Peyer's patch (tissue), 4 donors: ENCODE measurements around the gene LRRK1.

ENCODE experiments used
- CTCF ChIP-seq, 6 experiments: fragments of 450-650 bp in 4 of 6; fragments of 200-600 bp in 2 of 6; sonication (generic) in 1 of 6; IDR thresholded peaks; one replicate each; pipeline ENCODE4 v1.5.1; 2017 to 2019; ENCODE audit warnings: antibody characterized with exemption in 6 of 6, mild to moderate bottlenecking in 3 of 6, moderate library complexity in 1 of 6
- POLR2A ChIP-seq, 2 donors: fragments of 450-650 bp; IDR thresholded peaks; one replicate each; pipeline ENCODE4 v1.5.1; 2017; ENCODE audit warnings: antibody characterized with exemption in 2 of 2, mild to moderate bottlenecking in 2 of 2, moderate library complexity in 2 of 2

GRCh38 chr15:100913961-100914360 lies 5.2 kb upstream of the LRRK1 start:
- TF ChIP-seq CTCF (IDR thresholded peaks at IDR 0.05) (no peak), POLR2A (IDR thresholded peaks at IDR 0.05) (no peak)
